GM21576 (cell line): ENCODE data around the gene GAREM2.
"Not testable (repeated sequence)": the region's sequence is repeated elsewhere in the genome, so short reads cannot be mapped to it uniquely, and the experiment has no call there.

Experiments
- ATAC-seq: cut with Tn5 transposase; IDR thresholded peaks from one replicate; pipeline ENCODE4 v1.9.1; 2021; ENCODE audit warnings: mild to moderate bottlenecking, moderate library complexity; ENCODE audit not compliant: unreplicated experiment

Gene GAREM2

DNA sequence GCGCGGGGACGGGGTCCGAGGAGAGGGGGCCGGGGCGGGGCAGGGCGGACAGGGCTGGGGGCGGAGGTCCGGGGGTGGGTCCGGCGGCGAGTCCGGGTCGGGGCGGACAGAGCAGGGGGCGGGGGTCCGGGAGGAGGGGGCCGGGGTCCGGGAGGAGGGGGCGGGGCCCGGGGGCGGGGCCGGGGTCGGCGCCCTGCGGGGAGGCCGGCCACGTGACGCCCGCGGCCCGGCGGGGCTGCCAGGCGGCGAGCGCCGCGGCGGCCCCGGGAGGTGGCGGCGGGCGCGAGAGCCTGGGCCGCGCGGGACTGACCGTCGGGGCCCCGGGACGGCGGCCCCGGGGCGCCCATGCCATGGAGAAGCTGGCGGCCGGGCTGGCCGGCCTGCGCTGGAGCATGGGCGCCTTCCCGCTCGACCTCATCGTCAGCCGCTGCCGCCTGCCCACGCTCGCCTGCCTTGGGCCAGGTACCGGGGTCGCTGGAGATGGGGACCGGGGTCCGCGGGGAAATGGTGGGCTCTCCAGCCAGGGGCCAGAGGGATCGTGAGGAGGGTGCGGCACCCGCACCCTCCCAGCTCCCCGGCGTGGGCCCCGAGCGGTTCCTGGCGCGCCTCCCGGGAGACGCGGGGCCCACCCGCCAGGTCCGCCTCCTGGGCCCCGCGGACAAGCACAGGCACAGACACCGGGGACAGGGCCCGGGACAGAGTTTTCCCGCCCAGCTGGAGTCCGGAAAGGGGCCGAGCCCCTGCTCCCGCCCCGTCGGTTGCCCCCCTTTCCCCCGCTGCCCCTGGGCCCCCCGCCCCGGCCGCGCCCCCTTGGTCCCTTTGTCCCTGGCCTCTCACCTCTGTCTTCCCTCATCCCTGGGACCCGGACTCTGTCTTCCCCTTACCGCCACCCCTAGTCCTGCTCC is at the start of gene GAREM2:
GAREM2 (plus strand) TSS at position 218 of the 905 bp plus-strand sequence; CDS start at position 351, 133 bp downstream.
- no peak for ATAC-seq

DNA sequence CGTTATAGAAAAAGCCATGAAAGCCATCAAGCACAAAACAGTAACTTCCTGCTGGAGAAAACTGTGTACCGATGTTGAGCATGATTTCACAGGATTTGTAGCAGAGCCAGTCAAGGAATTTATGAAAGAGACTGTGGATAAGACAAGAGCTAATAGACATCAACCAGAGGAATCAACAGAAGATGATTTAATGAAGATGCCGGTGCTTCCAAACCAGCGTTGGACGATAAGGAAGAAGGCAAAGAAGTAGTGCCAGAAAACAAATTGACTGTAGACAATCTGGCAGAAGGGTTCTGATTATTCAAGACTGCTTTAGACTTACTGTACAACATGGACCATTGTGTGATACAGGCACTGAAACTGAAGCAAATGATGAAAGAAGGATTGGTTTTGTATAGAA is 49.5 kb upstream of the GAREM2 start:
- ATAC-seq = no peak

DNA sequence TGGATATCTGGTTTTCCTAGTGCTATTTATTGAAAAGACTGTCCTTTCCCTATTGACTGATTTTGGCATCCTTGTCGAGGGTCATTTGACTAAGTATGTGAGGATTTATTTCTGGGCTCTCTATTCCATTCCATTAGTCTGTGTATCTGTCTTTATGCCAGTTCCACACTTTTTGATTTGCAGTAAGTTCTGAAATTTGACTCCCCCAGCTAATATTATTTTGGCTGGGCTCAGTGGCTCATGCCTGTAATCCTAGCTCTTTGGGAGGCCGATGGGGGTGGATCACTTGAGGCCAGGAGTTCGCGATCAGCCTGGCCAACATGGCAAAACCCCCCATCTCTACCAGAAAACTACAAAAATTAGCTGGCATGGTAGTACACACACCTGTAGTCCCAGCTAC is 46.8 kb upstream of the GAREM2 start:
- ATAC-seq = no peak

DNA sequence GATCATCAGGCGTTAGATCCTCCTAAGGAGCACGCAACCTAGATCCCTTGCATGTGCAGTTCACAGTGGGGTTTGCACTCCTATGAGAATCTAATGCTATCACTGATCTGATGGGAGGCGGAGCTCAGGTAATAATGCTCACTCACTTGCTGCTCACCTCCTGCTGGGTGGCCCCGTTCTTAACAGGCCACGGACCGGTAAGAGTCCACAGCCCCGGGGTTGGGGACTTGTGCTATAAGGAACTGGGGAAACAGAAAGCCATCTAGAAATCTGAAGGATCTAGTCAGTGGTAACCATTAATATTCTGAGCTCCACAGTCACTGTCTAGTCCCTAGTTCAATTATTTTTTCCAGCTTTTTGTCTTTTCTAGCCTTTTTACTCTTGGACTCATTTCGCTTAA is 44.7 kb upstream of the GAREM2 start:
- ATAC-seq = no peak

DNA sequence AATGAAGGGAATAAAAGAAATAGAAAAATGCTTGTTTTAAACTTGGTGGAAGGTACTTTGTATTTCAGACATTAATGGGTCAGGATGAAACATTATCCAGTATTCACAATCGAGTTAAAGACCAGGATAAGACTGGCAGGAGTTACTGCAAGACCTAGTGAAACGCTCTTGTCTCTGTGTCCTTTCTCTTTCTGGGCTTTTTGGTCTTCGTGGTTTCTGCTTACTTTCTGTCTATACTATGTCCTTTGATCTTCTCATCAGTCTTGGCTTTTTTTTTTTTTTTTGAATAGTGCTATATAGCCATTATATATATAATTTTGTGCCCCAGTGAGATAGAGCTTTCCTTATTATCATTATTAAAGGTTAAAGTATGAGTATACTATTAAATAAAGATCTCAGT is 42.1 kb upstream of the GAREM2 start:
- no peak for ATAC-seq

DNA sequence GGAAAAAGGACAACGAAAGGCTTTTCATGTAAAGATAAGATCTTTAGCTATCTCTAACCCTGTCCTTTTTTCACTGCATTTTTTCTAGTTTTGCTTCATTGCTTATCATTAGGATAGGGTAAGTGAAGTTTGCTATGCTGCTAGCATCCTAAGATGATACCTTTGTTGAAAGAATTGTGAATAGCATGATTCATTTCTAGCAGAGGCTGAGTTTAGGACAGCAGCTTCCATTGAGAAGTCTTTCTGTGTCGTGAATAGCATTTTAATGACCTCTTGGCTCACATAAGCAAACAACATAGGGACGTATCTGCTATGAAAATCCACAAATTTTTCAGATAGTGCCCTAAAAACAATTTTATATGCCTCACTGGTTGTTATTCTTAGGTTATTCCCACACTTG is 36.4 kb upstream of the GAREM2 start:
- no peak for ATAC-seq

DNA sequence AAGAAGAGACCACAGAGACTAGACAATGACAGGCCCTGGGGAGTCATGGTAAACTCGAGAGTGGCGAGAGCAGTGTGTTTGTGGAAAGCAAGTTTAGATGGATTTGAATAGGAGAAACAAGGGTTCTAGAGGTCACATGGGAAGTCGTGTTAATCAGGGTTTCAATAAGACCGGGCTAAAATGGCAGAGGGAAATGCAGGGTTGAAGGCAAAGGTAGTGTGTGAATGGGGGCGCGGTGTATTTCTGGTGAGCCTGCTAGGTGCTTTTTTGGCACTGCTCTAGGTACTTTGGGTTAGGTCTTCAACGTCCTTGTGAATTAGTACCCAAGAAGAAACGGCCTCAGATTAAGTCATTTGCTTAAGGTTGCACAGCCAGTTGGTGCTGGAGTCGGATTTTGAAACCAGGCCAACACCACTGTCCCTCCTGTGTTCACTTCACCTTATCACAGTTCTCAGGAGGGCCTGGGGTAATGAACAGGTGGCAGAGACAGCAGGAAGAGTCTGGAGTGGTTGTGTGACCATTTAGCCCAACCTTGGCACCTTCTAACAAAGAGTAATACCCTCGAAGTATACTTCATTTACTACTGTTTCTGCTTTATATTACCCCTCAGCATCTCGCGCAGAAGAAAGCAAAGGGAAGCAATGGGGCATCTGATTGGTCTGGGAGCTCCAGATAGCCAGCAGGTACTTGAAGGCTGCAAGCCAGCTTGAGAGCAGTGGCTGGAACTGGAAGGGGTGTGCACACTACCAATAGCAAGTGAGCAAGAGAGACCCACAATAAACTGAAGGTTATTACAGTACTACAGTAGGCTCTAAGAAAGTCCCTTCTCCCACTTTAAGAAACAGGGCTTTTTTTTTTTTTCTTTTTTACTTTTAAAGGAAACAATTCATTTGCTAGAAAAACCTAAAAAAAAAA is 33.4 kb upstream of the GAREM2 start:
- no peak for ATAC-seq

DNA sequence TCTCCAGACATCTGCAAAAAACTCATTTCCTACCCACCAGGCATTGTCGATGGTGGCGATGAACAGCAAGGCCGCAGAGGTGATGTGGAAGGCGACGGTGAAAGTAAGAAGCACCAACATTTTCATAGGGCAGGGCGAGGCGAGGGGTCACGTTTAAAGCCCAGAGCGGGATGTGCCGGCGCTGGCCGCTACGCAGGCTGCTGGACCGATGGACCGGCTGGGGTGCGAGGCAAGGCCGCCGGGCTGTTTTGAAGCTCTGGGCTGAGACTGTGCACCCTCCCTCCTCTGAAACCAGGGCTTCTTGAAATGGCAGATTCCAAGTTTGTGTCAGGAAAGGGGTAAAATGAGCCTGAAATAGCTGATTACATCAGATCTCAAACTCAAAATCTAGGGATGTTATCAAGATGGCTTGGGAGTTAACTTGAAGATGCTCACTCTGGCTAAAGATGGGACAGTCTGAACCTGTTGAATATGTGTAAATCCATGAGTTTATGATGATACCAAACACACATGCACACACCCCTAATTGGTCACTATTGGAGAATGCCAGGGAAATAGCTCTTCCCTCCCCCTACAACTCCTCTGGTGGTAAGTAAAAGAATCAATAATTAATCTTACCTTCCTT is 31.6 kb upstream of the GAREM2 start:
- ATAC-seq = no peak

DNA sequence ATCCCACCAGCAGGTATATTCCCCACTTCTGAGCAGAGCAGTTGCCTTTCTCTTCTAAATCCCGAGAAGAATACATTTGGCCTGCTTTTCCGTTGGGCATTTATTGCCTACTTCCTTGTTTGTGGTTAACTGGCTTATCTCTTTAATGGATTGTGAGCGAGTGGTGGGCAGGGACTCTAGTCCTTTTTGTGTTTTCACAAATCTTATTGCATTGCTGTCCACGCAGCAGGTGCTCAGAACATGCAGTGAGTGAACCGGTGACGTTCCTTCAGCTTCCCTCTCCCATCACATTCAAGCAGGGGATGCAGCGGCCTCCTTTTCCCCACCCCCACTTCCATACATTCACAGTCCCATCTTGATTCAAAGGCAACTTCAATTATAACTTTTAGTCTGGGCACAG is 28.9 kb upstream of the GAREM2 start:
- no peak for ATAC-seq

DNA sequence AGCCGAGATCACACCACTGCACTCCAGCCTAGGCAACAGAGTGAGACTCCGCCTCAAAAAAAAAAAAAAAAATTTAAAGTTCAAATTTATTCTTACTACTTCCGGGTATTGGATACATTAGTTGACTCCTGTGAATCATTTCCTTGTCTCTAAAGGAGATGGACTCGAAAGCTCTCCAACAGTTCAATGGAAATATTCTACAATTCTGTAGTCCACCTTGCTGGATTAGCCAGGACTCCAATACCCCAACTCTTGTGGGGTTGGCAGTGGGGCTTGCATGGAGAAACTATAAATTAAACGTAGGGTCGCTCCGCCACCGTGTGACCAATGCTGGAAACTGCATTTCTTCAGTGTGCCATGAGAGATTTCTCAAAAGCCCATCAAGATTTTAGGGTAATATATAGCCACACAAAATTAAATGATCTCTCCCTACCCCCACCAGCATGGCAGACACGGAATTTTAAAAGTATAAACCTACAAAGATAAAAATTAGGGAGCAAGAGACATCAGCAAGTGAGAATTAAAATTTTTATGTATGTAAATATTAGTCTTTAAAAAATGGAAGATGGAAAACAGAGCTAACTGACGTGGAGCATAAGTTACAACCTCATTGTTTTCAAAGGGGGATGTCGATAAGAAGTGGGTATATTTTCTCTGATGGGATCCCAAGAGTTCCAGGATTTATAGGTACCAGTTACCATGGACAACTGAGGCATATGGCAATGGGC is 27.8 kb upstream of the GAREM2 start:
- ATAC-seq = no peak

DNA sequence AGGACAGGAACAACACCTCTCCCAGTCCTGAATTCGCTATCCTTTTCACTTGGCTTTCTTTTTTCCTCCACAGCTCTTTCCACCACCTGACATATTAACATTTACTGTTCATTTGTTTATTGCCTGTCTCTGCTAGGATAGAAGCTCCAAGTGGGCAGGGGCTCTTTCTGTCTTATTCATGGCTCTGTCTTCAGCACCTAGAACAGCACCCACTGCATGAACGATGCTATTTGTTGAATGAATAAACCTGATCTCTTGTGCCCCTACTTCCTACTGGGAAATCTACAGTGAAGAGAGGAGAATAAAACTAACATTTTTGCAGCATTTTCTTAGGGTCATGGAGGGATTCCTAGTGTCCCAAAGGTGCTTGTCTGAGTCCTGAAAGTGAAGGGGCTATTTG is 24.4 kb upstream of the GAREM2 start:
- ATAC-seq = no peak

DNA sequence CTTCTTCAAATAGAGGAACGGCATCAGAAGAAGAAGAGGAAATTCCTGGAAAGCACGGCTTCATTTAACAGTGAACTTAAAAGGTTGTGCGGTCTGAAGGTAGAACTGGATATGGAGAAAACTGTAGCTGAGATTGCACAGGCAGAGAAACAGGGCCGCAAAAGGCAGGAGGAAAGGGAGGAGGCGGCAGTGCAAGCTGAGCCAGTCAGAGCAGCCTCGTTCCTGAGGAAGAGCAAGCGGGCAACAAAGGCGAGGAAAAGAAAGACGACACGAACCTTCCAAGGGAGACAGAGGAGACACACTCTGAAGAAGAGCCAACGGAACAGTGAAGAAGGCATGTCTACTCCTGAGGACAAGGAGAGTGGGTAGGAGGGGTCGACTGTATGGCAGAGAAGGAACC is 22.6 kb upstream of the GAREM2 start:
- no peak for ATAC-seq

DNA sequence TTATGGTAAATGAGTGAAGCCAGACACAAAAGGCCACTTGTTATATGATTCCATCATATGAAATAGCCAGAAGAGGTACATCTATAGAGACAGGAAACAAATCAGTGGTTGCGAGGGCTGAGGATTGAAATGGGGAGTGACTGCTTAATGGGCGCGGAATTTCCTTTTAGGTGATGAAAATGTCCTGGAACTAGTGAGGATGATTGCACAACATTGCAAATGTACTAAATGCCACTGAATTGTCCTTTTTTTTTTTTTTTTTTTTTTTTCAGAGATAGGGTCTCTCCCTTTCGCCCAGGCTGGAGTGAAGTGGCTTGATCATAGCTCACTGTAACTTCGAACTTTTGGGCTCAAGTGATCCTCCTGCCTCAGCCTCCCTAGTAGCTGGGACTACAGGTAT is 15.3 kb upstream of the GAREM2 start:
- no peak for ATAC-seq

DNA sequence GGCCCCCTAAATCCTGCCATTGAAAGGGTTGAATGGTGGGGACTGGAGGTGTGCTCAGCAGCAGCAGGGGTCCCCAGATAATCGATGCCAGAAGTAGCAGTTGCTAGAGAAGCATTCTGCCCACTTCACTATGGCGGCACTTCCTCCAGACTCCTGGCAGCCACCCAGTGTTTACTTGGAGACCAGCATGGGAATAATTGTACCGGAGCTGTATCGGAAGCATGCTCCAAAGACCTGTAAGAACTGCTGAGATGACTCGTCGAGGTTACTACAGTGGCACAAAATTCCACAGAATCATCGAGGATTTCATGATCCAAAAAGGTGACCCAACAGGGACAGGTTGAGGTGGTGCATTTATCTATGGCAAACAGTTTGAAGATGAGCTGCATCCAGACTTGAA is 11.0 kb upstream of the GAREM2 start:
- ATAC-seq = no peak

DNA sequence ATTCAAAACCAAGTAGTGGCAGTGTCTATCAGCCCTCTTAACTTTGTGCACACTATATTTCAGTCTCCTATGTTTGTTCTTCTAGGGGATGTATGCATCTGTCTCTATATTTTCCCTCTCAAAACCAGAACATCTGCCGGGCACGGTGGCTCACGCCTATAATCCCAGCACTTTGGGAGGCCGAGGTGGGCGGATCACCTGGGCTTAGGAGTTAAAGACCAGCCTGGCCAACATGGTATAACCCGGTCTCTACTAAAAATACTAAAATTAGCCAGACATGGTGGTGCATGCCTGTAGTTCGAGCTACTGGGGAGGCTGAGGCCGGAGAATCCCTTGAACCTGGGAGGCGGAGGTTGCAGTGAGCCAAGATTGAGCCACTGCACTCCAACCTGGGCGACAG is 9.9 kb upstream of the GAREM2 start:
- ATAC-seq = no peak

DNA sequence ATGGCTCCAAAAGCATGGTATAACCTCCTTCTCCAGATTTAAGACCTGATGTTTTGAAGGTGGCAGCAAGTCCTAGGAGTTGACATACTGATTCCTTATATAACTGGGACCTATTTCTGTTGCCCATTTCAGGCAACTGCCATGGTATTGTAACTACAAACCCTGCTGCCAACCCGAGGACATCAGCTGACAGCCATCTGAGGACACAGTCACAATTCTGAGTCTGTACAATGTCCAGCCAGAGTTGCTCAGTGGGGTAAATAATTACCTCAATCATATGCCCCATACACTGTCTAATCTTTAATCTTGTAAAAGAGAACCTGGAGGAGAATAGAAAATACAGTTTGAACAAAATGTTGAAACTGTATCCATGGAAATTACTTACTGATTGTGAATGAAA is 8.7 kb upstream of the GAREM2 start:
- no peak for ATAC-seq

DNA sequence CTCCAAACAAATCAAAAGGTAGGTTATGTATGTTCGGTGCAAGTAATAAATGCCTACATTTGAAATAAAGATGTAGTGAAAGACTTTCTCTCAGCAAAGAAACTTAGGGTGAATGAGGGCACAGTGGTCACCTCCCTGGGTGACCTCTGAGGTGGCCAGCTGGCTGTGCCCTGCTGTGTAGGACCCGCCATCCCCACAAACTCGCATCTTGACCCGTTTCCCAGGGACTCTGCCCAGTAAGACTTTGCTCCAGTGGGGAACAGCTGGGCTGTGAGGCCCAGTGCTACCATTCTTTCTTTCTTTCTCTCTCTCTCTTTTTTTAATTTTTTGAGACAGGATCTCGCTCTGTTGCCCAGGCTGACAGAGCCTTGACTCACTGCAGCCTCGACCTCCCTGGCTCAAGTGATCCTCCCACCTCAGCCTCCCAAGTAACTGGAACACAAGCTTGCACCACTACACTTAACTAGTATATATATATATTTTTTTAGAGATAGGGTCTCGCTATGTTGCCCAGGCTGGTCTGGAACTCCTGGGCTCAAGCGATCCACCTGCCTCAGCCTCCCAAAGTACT is 8.2 kb upstream of the GAREM2 start:
- no peak for ATAC-seq

DNA sequence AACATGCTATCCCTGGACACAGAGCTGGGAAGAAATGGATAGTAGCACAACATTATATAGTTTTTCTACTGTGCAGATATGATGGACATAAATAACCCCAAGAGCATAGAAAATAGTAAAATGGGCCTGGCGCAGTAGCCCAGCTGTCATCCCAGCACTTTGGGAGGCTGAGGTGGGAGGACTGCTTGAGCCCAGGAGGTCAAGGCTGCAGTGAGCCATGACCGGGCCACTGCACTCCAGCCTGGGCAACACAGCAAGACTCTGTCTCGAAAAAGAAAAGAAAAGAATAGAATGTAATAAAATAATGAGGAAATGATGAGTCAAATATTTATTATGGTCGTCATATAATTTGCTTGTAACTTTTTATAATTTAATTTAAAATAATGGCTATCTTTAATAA is 7.5 kb upstream of the GAREM2 start:
- ATAC-seq = no peak

DNA sequence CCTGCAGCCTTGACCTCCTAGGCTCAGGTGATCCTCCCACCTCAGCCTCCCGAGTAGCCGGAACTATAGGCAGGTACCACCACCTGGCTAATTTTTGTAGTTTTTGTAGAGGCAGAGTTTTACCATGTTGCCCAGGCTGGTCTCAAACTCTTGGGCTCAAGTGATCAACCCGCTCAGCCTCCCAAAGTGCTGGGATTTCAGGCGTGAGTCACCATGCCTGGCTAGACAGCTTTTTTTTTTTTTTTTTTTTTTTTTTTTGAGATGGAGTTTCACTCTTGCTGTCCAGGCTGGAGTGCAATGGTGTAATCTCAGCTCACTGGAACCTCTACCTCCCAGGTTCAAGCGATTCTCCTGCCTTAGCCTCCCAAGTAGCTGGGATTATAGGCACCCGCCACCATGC is 6.3 kb upstream of the GAREM2 start:
- not testable (repeated sequence) for ATAC-seq

DNA sequence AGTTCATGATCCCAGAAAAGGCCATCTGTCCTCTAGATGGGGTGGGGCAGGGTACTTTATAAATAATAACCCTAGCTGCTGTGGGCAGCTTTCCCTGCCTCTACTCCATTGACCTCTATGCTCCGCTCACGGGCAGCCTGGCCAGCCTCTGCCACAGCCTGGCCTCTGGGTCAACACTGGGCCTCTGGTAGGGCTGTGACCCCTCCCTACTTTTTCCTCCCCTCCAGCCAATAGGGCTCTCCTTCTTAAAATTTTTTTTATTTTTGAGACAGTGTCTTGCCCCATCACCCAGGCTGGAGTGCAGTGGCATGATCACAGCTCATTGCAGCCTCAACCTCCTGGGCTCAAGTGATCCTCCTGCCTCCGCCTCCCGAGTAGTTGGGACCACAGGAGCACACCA is 4.1 kb upstream of the GAREM2 start:
- ATAC-seq = no peak
